GM18505 (cell line): ENCODE measurements around the gene CACNG8.

Experiments used
- ATAC-seq: cut with Tn5 transposase; IDR thresholded peaks from one replicate; pipeline ENCODE4 v1.9.1; 2021; ENCODE audit not compliant: unreplicated experiment
- POLR2A ChIP-seq: IDR thresholded peaks from 4 replicates; pipeline ENCODE4 v1.6.1; 2011; ENCODE audit warnings: borderline replicate concordance; ENCODE audit not compliant: insufficient read depth, insufficient read length; ENCODE audit errors: extremely low read depth

Gene CACNG8

GRCh38 chr19:53951947-53952346, 10.8 kb upstream of the CACNG8 start:
- TF ChIP-seq POLR2A, result no peak
- no peak for ATAC-seq

DNA sequence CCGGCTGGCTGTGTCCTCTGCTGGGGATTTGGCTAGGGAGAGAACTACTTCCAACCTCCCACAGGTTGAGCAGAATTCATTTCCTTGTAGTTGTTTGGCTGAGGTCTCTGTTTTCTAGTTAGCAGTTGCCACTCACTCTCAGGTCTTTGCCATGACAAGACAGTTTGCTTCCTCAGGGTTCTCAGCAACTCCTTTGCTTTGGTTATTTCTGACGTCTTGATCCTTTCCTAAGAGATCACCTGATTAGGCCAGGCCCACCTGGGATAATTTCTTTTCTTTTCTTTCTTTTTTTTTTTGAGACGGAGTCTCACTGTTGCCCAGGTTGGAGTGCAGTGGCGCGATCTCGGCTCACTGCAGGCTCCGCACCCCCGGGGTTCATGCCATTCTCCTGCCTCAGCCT, 9.4 kb upstream of the CACNG8 start:
- no peak for TF ChIP-seq POLR2A
- no peak for ATAC-seq

- no peak for TF ChIP-seq POLR2A
- ATAC-seq, result no peak
Measured at GRCh38 chr19:53957448-53958167, 5.1 kb upstream of the CACNG8 start.

- no peak for TF ChIP-seq POLR2A
- no peak for ATAC-seq
Measured at GRCh38 chr19:53958168-53958571, 4.6 kb upstream of the CACNG8 start.

- ATAC-seq, result no peak
- TF ChIP-seq POLR2A, result no peak
Measured at GRCh38 chr19:53958823-53959757, 3.6 kb upstream of the CACNG8 start.

DNA sequence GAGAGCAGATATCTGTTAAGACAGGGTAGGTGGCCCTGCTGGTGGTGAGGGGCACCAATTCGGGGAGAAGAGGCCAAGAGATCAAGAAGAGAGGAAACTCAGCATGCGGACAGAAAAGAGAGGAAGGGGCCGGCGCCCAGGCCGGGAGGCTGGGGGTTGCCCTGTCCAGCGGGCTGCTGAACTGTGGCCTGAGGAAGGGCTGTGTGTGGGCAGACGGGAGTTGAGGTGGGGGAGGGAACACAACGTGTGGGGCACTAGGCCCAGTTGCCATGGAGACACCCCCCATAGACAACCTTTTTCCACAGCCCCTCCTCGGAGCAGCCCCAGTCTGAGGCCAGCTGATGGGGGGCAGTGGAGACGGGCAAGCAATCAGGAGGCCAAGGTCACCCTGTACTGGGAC, 2.5 kb upstream of the CACNG8 start:
- no peak for TF ChIP-seq POLR2A
- ATAC-seq, result no peak

- TF ChIP-seq POLR2A, result no peak
- no peak for ATAC-seq
Measured at GRCh38 chr19:53960886-53961285, 1.9 kb upstream of the CACNG8 start.

- TF ChIP-seq POLR2A, result no peak
Measured at GRCh38 chr19:53961523-53962356, 997 bp upstream of the CACNG8 start.

GRCh38 chr19:53965091-53965490, 2.4 kb downstream of the CACNG8 start:
- TF ChIP-seq POLR2A, result no peak

More at GRCh38 chr19:53961523-53962356, 997 bp upstream of the CACNG8 start:
- ATAC-seq, result no peak

GRCh38 chr19:53966931-53967330, 4.2 kb downstream of the CACNG8 start:
- no peak for TF ChIP-seq POLR2A
- no peak for ATAC-seq

More at GRCh38 chr19:53965091-53965490, 2.4 kb downstream of the CACNG8 start:
- ATAC-seq, result no peak

DNA sequence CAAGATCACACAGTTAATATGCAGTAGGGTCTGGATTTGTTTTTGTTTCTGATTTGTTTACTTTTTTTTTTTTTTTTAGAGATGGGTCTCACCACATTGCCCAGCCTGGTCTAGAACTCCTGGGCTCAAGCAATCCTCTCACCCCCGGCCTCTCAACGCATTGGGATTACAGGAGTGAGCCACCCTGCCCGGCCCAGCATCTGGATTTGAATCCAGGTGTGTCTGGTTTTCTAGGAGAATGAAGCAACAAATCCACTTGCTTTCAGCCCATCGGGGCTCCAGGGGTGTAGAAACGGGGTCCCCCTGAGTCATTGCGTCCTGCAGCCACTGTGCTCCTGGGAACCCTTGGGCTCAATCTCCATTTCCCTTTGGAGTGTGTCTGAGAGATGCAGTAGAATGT, 6.6 kb downstream of the CACNG8 start:
- ATAC-seq, result no peak

DNA sequence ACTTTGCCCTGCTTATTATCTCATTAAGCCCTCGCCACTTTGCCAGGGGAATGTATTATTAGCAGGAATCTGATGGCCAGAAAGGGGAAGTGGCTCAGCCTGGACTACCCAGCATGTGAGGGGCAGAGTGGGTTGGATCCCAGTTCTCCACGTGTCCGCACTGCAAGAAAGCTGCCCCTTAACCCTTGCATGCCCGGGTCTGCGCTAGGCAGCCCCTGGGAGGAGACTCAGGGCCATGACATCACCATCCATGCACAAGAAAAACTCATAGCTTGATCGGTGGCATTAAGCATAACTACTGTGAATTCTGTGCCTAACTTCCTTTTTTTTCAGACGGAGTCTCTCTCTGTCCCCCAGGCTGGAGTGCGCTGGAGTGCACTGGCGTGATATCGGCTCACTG, 8.9 kb downstream of the CACNG8 start:
- no peak for TF ChIP-seq POLR2A
- no peak for ATAC-seq

More for the DNA sequence above, 6.6 kb downstream of the CACNG8 start:
- TF ChIP-seq POLR2A, result no peak

- ATAC-seq, result no peak
- no peak for TF ChIP-seq POLR2A
Measured at GRCh38 chr19:53977429-53977990, 14.8 kb downstream of the CACNG8 start.
